GM12891 (cell line): ENCODE data around the gene LCNL1.

Source experiments
- PAX5 ChIP-seq: IDR thresholded peaks from 2 replicates; pipeline ENCODE4 v1.6.1; 2011; ENCODE audit warnings: low read length, moderate library complexity, mild to moderate bottlenecking; ENCODE audit not compliant: insufficient read depth, severe bottlenecking
- POLR2A ChIP-seq: IDR thresholded peaks from 2 replicates; pipeline ENCODE4 v1.6.1; 2011; ENCODE audit warnings: low read depth, low read length, control low read depth
- POLR2AphosphoS5 ChIP-seq: IDR thresholded peaks from 2 replicates; pipeline ENCODE4 v1.6.1; 2011; ENCODE audit warnings: low read depth, low read length, control low read depth
- POU2F2 ChIP-seq: IDR thresholded peaks from 2 replicates; pipeline ENCODE4 v1.6.1; 2011; ENCODE audit warnings: low read depth, mild to moderate bottlenecking, control low read depth, low read length, moderate library complexity
- SPI1 ChIP-seq: IDR thresholded peaks from 2 replicates; pipeline ENCODE4 v1.6.1; 2011; ENCODE audit warnings: low read depth, low read length, control low read depth
- TAF1 ChIP-seq: IDR thresholded peaks from 2 replicates; pipeline ENCODE4 v1.6.1; 2011; ENCODE audit warnings: low read depth, low read length, control low read depth

- TF ChIP-seq POLR2AphosphoS5 (no peak), TAF1 (no peak), POLR2A (no peak), SPI1 (no peak), POU2F2 (no peak), PAX5 (no peak)
Measured at GRCh38 chr9:136942881-136943230, 39.9 kb upstream of the LCNL1 start.
